22Rv1 (cell line): ENCODE measurements around the gene NUP107.

Experiments used
- ZFX ChIP-seq: fragments of 450-650 bp; IDR thresholded peaks from 2 replicates; pipeline ENCODE4 v1.6.1; 2017; ENCODE audit warnings: antibody characterized with exemption, borderline replicate concordance
- TF ChIP-seq, protein P1 (sequence below): fragments of 450-650 bp; IDR thresholded peaks from 2 replicates; pipeline ENCODE4 v1.5.1; 2017; ENCODE audit warnings: mild to moderate bottlenecking

DNA sequence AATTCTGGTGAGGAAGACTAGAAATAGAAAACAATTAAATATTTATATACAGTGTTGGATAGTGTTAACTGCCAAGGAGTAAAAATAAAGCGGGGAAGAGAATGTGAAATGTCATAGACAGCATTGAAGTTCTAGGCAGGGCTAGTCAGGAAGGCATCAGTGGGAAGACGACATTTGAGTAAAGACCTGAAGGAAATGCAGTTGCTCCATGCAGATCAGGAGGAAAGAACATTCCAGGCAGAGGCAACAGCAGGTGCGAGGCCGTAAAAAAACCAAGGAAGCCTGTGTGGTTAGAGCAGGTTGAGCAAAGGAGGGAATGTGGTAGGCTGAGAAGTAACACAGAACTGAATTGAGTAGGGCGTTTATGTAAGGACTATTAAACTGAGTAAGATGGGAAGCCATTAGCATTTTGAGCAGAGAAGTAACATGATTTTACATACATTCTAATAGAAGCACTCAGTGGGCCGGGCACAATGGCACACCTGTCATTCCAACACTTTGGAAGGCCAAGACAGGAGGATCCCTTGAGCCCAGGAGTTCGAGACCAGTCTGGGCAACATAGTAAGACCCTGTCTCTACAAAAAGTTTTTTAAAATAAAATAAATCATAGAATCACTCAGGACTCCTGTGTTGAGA, 74.1 kb downstream of the NUP107 start:
- TF ChIP-seq, protein P1, sequence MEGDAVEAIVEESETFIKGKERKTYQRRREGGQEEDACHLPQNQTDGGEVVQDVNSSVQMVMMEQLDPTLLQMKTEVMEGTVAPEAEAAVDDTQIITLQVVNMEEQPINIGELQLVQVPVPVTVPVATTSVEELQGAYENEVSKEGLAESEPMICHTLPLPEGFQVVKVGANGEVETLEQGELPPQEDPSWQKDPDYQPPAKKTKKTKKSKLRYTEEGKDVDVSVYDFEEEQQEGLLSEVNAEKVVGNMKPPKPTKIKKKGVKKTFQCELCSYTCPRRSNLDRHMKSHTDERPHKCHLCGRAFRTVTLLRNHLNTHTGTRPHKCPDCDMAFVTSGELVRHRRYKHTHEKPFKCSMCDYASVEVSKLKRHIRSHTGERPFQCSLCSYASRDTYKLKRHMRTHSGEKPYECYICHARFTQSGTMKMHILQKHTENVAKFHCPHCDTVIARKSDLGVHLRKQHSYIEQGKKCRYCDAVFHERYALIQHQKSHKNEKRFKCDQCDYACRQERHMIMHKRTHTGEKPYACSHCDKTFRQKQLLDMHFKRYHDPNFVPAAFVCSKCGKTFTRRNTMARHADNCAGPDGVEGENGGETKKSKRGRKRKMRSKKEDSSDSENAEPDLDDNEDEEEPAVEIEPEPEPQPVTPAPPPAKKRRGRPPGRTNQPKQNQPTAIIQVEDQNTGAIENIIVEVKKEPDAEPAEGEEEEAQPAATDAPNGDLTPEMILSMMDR = no peak
- no peak for TF ChIP-seq ZFX
